Spleen (tissue), 11 donors: ENCODE measurements around the gene SLC25A43. TPM values are rescaled to one million over a fixed set of nuclear protein-coding genes. Genes with fewer than 3 reads are reported as not detected.

Experiments
- DNase-seq: peaks from one replicate; pipeline ENCODE4 v3.0.0-alpha.2; 2020
- H3K27ac ChIP-seq, 8 donors: fragments of 200-600 bp; sonication (generic) in 7 of 8; 1 replicate in 4 of 8; 2 replicates in 4 of 8; pipeline versions ENCODE4 v1.5.0 to v1.8.0; 2016 to 2021; ENCODE audit warnings: inconsistent platforms in 4 of 8, mild to moderate bottlenecking in 4 of 8, moderate library complexity in 1 of 8
- H3K27me3 ChIP-seq, 7 donors: fragments of 200-600 bp; sonication (generic) in 6 of 7; replicated peaks in 1 of 7; 1 replicate in 4 of 7; 2 replicates in 3 of 7; pipeline versions ENCODE4 v1.5.0 to v1.8.0; 2016 to 2021; ENCODE audit warnings: inconsistent platforms in 3 of 7, mild to moderate bottlenecking in 1 of 7
- H3K36me3 ChIP-seq, 6 donors: fragments of 200-600 bp; sonication (generic) in 5 of 6; 1 replicate in 4 of 6; 2 replicates in 2 of 6; pipeline versions ENCODE4 v1.5.0 to v1.8.0; 2016 to 2021; ENCODE audit warnings: inconsistent platforms in 2 of 6
- H3K4me1 ChIP-seq, 6 donors: fragments of 200-600 bp; sonication (generic) in 5 of 6; 1 replicate in 3 of 6; 2 replicates in 3 of 6; pipeline versions ENCODE4 v1.5.0 to v1.8.0; 2016 to 2021; ENCODE audit warnings: inconsistent platforms in 3 of 6
- H3K4me3 ChIP-seq, 8 donors: fragments of 200-600 bp; sonication (generic) in 7 of 8; 1 replicate in 4 of 8; 2 replicates in 4 of 8; pipeline versions ENCODE4 v1.5.0 to v1.8.0; 2016 to 2021; ENCODE audit warnings: inconsistent platforms in 4 of 8, mild to moderate bottlenecking in 4 of 8, moderate library complexity in 2 of 8
- H3K9me3 ChIP-seq, 8 donors: fragments of 200-600 bp; sonication (generic) in 7 of 8; 1 replicate in 4 of 8; 2 replicates in 4 of 8; pipeline versions ENCODE4 v1.5.0 to v1.8.0; 2016 to 2021; ENCODE audit warnings: inconsistent platforms in 4 of 8
- CTCF ChIP-seq, 11 experiments: fragments of 200-600 bp in 7 of 11; fragments of 450-650 bp in 4 of 11; sonication (generic) in 4 of 11; IDR thresholded peaks in 8 of 11; conservative IDR thresholded peaks in 3 of 11; 1 replicate in 7 of 11; 2 replicates in 4 of 11; pipeline versions ENCODE4 v1.4.0 to v1.8.0; 2016 to 2021; ENCODE audit warnings: antibody characterized with exemption in 11 of 11, inconsistent platforms in 4 of 11, mild to moderate bottlenecking in 1 of 11
- POLR2A ChIP-seq, 3 donors: fragments of 450-650 bp; IDR thresholded peaks; one replicate each; pipeline ENCODE4 v1.5.1; 2017; ENCODE audit warnings: antibody characterized with exemption in 3 of 3, mild to moderate bottlenecking in 1 of 3
- POLR2AphosphoS5 ChIP-seq, 3 donors: sonication (generic); formaldehyde crosslinking; IDR thresholded peaks; one replicate each; pipeline ENCODE4 v1.5.1; 2017; ENCODE audit warnings: antibody characterized with exemption in 3 of 3
- WGBS, 5 donors: extraction: QIAGEN DNeasy Blood & Tissue Kit in 3 of 5; methylation state at CpG; one replicate each; pipeline versions ENCODE4 v1.1.5 to v1.1.7; 2013 to 2018; 5-methylcytosine and 5-hydroxymethylcytosine counted together
- intact Hi-C: fragments of 100-400 bp; cut with DNase I; formaldehyde crosslinking; loops from one replicate; pipeline ENCODE4 v1.15.0; 2023; ENCODE audit warnings: low total_unique reads
- polyA plus RNA-seq, 3 donors: library from polyadenylated mRNA; stranded (reverse); fragments of 200-250 nt; gene quantifications; one replicate each; pipeline ENCODE4 v1.2.1, GENCODE V29; 2013
- total RNA-seq, 7 donors: library from RNA; depleted of rRNA in 3 of 7; stranded (reverse); fragments of >200 nt in 3 of 7; fragmentation: NEBNext Ultra II Directional in 4 of 7; extraction: Animal tissue kit (Norgen Biotek cat#: 25700) in 4 of 7; gene quantifications; one replicate each; pipeline versions ENCODE4 v1.1.0 to v1.2.1, GENCODE V29; 2016 to 2021
- donor health status: healthy with polysubstance abuse.
- donor health status: DM: no; HTN: no; CAD: no; lungs with moderate emphysema.
- donor health status: DM: no; HTN: no; CAD: no.
- donor health status: Bipolar disorder and iron deficiency.
- donor health status: healthy.
- donor health status: DM: no; HTN: no; CAD: no.
- donor health status: DM: yes; HTN: yes; CAD: no.

The SLC25A43 gene
- total and polyA plus RNA-seq, 10 donors, result 5.5 to 13.7 (median 9.5) TPM

- no peak overlapping the region for H3K4me3 ChIP-seq
- TF ChIP-seq POLR2A (IDR thresholded peaks at IDR 0.05), result no peak
- TF ChIP-seq CTCF (IDR thresholded peaks at IDR 0.05 in 8 of 11, conservative IDR thresholded peaks at IDR 0.05 in 3 of 11), result no peak
- H3K27ac ChIP-seq, result no peak overlapping the region
- WGBS, 5 donors, result 77 to 98% (median 87%) methylated on average over 9 of the region's 9 CpGs
- H3K9me3 ChIP-seq, result no peaks in the 10 kb centered on the region
- H3K36me3 ChIP-seq, result peaks cover 0 to 33% (median 2%) of the 10 kb centered on the region in 6 donors
- no peak for DNase-seq
- no peaks in the 10 kb centered on the region for H3K27me3 ChIP-seq
- intact Hi-C loops, result no loop called here
- H3K4me1 ChIP-seq, result no peaks in the 10 kb centered on the region
Measured at GRCh38 chrX:119407681-119408080, 8.5 kb downstream of the SLC25A43 start.

- no peak overlapping the region for H3K4me3 ChIP-seq
- peaks cover 0 to 33% (median 2%) of the 10 kb centered on the region in 6 donors for H3K36me3 ChIP-seq
- TF ChIP-seq CTCF (IDR thresholded peaks at IDR 0.05 in 8 of 11, conservative IDR thresholded peaks at IDR 0.05 in 3 of 11), result no peak
- no peak for TF ChIP-seq POLR2A (IDR thresholded peaks at IDR 0.05)
- TF ChIP-seq POLR2AphosphoS5 (IDR thresholded peaks at IDR 0.05), result no peak
- H3K9me3 ChIP-seq, result no peaks in the 10 kb centered on the region
- 79 to 91% (median 84%) methylated on average over 14 to 15 of the region's 15 CpGs for WGBS, 5 donors
- DNase-seq, result no peak
- no peak overlapping the region for H3K27ac ChIP-seq
- no peaks in the 10 kb centered on the region for H3K27me3 ChIP-seq
- H3K4me1 ChIP-seq, result no peaks in the 10 kb centered on the region
- intact Hi-C loops, result no loop called here
Measured at GRCh38 chrX:119410027-119410819, 11.1 kb downstream of the SLC25A43 start.

GRCh38 chrX:119410854-119411253 is 11.7 kb downstream of the SLC25A43 start:
- Histone ChIP-seq H3K9me3 (no peaks in the 10 kb centered on the region), H3K27me3 (no peaks in the 10 kb centered on the region), H3K4me1 (no peaks in the 10 kb centered on the region), H3K36me3 (peaks cover 0 to 33% (median 2%) of the 10 kb centered on the region in 6 donors), H3K27ac (no peak overlapping the region), H3K4me3 (no peak overlapping the region)
- TF ChIP-seq CTCF (IDR thresholded peaks at IDR 0.05 in 8 of 11, conservative IDR thresholded peaks at IDR 0.05 in 3 of 11) (no peak), POLR2A (IDR thresholded peaks at IDR 0.05) (no peak), POLR2AphosphoS5 (IDR thresholded peaks at IDR 0.05) (no peak)
- no peak for DNase-seq
- 66 to 95% (median 92%) methylated on average over 3 of the region's 3 CpGs; no CpG with 5 or more reads in 1 of the 5 donors for WGBS, 5 donors
- intact Hi-C loops, result no loop called here

GRCh38 chrX:119411959-119412358 is 12.8 kb downstream of the SLC25A43 start:
- no peak for TF ChIP-seq POLR2A (IDR thresholded peaks at IDR 0.05)
- TF ChIP-seq POLR2AphosphoS5 (IDR thresholded peaks at IDR 0.05), result no peak
- TF ChIP-seq CTCF (IDR thresholded peaks at IDR 0.05 in 8 of 11, conservative IDR thresholded peaks at IDR 0.05 in 3 of 11), result no peak
- no peaks in the 10 kb centered on the region for H3K4me1 ChIP-seq

More at GRCh38 chrX:119411959-119412358, 12.8 kb downstream of the SLC25A43 start:
- no peak for DNase-seq
- Histone ChIP-seq H3K36me3 (peaks cover 0 to 26% (median 0%) of the 10 kb centered on the region in 6 donors), H3K27me3 (no peaks in the 10 kb centered on the region), H3K4me3 (no peak overlapping the region), H3K27ac (no peak overlapping the region), H3K9me3 (no peaks in the 10 kb centered on the region)
- intact Hi-C loops, result no loop called here
- 77 to 89% (median 88%) methylated on average over 7 of the region's 7 CpGs for WGBS, 5 donors
